DND-41 (cell line): ENCODE measurements around the gene TCF7.

Source experiments
- ATAC-seq: fragments of 200-7000 bp; cut with Tn5 transposase; 3 replicates; pipeline ENCODE4 v1.9.1; 2021; ENCODE audit warnings: low read depth; ENCODE audit not compliant: insufficient read depth
- DNase-seq: peaks from one replicate; pipeline ENCODE4 v3.0.0-alpha.2; 2020
- H2AFZ ChIP-seq: 2 replicates; pipeline ENCODE4 v1.6.0; 2012; ENCODE audit warnings: low read depth, low read length
- H3K27ac ChIP-seq: 2 replicates; pipeline ENCODE4 v1.5.1; 2012; ENCODE audit warnings: low read length, inconsistent platforms
- H3K27me3 ChIP-seq: fragments of 200-600 bp; sonication (generic); 2 replicates; pipeline ENCODE4 v1.6.0; 2012; ENCODE audit warnings: low read length, mild to moderate bottlenecking, inconsistent platforms; ENCODE audit not compliant: insufficient read depth, poor library complexity
- H3K36me3 ChIP-seq: 2 replicates; pipeline ENCODE4 v1.5.1; 2012; ENCODE audit warnings: low read length, inconsistent platforms; ENCODE audit not compliant: insufficient read depth
- H3K4me1 ChIP-seq: 2 replicates; pipeline ENCODE4 v1.5.1; 2012; ENCODE audit warnings: mild to moderate bottlenecking, low read length; ENCODE audit not compliant: insufficient read depth
- H3K4me2 ChIP-seq: 2 replicates; pipeline ENCODE4 v1.6.0; 2012; ENCODE audit warnings: mild to moderate bottlenecking, moderate library complexity, low read length, inconsistent platforms; ENCODE audit not compliant: insufficient read depth
- H3K4me3 ChIP-seq, 2 experiments: fragments of 200-600 bp in 1 of 2; shearing (Covaris generic) in 1 of 2; 2 replicates each; pipeline ENCODE4 v1.5.1; 2012 to 2016; ENCODE audit warnings: inconsistent platforms in 2 of 2, low read length in 2 of 2, mild to moderate bottlenecking in 2 of 2, low read depth in 1 of 2, moderate library complexity in 1 of 2
- H3K79me2 ChIP-seq: 2 replicates; pipeline ENCODE4 v1.6.0; 2012; ENCODE audit warnings: low read length, inconsistent platforms; ENCODE audit not compliant: insufficient read depth
- H3K9ac ChIP-seq: 2 replicates; pipeline ENCODE4 v1.6.0; 2012; ENCODE audit warnings: low read depth, mild to moderate bottlenecking, inconsistent platforms, low read length, moderate library complexity
- H3K9me3 ChIP-seq: 2 replicates; pipeline ENCODE4 v1.5.1; 2012; ENCODE audit warnings: low read length, moderate library complexity, mild to moderate bottlenecking, inconsistent platforms; ENCODE audit not compliant: insufficient read depth, severe bottlenecking
- H4K20me1 ChIP-seq: 2 replicates; pipeline ENCODE4 v1.6.0; 2012; ENCODE audit warnings: low read length; ENCODE audit not compliant: insufficient read depth
- CTCF ChIP-seq: IDR thresholded peaks from 2 replicates; pipeline ENCODE4 v1.5.1; 2012; ENCODE audit warnings: borderline replicate concordance, low read length, moderate library complexity, mild to moderate bottlenecking; ENCODE audit not compliant: poor library complexity, severe bottlenecking; ENCODE audit errors: extremely low read depth
- EZH2 ChIP-seq: IDR thresholded peaks from 3 replicates; pipeline ENCODE4 v1.6.1; 2012; ENCODE audit warnings: borderline replicate concordance, low read depth, mild to moderate bottlenecking, moderate library complexity, low read length, inconsistent platforms; ENCODE audit not compliant: severe bottlenecking

TCF7 gene

GRCh38 chr5:134183481-134183880 lies 69.0 kb downstream of the TCF7 start:
- H3K9ac ChIP-seq = no peak overlapping the region
- no peaks in the 10 kb centered on the region for H3K27me3 ChIP-seq
- H3K4me3 ChIP-seq = no peak overlapping the region
- no peaks in the 10 kb centered on the region for H3K79me2 ChIP-seq
- ATAC-seq (no peak), DNase-seq (no peak)
- no peak overlapping the region for H2AFZ ChIP-seq
- H4K20me1 ChIP-seq = peaks cover 5% of the 10 kb centered on the region
- no peaks in the 10 kb centered on the region for H3K4me1 ChIP-seq
- H3K9me3 ChIP-seq = no peaks in the 10 kb centered on the region
- H3K27ac ChIP-seq = no peak overlapping the region
- H3K36me3 ChIP-seq = no peaks in the 10 kb centered on the region
- TF ChIP-seq EZH2 (no peak), CTCF (no peak)
- no peak overlapping the region for H3K4me2 ChIP-seq

GRCh38 chr5:134184155-134185135 lies 70.0 kb downstream of the TCF7 start:
- DNase-seq (peak; percentile 73), ATAC-seq (peak; percentile 94)
- Histone ChIP-seq H3K27ac (no peak overlapping the region), H3K79me2 (no peaks in the 10 kb centered on the region), H3K4me1 (no peaks in the 10 kb centered on the region), H3K9me3 (no peaks in the 10 kb centered on the region), H2AFZ (no peak overlapping the region), H3K36me3 (no peaks in the 10 kb centered on the region), H3K27me3 (no peaks in the 10 kb centered on the region), H3K4me2 (no peak overlapping the region), H4K20me1 (peaks cover 5% of the 10 kb centered on the region), H3K9ac (no peak overlapping the region), H3K4me3 (no peak overlapping the region)
- TF ChIP-seq CTCF = peak; percentile 94
- no peak for TF ChIP-seq EZH2

- H3K79me2 ChIP-seq = no peaks in the 10 kb centered on the region
- H2AFZ ChIP-seq = no peak overlapping the region
- H3K4me3 ChIP-seq = no peak overlapping the region
- H3K27ac ChIP-seq = no peak overlapping the region
- no peaks in the 10 kb centered on the region for H3K27me3 ChIP-seq
- ATAC-seq = peak; percentile 17; the same call in 1 of the 3 replicates
- no peaks in the 10 kb centered on the region for H3K9me3 ChIP-seq
- no peaks in the 10 kb centered on the region for H3K4me1 ChIP-seq
- H4K20me1 ChIP-seq = peaks cover 8% of the 10 kb centered on the region
- H3K4me2 ChIP-seq = no peak overlapping the region
- H3K36me3 ChIP-seq = no peaks in the 10 kb centered on the region
- no peak overlapping the region for H3K9ac ChIP-seq
- no peak for DNase-seq
- TF ChIP-seq CTCF (no peak), EZH2 (no peak)
Measured at GRCh38 chr5:134188092-134188491, 73.6 kb downstream of the TCF7 start.
